Neural cell (in vitro differentiated cells): ENCODE data around the gene ZNF500. TPM values are rescaled to one million over a fixed set of nuclear protein-coding genes. Genes with fewer than 3 reads are reported as not detected.

ENCODE experiments used
- H2AFZ ChIP-seq: fragments of 200-600, 300-800 bp; sonication (generic), shearing (Covaris generic); 2 replicates; pipeline ENCODE4 v1.6.0; 2014; ENCODE audit warnings: low read depth, mild to moderate bottlenecking, antibody characterized with exemption, low read length, moderate library complexity
- H3F3A ChIP-seq: fragments of 200-600 bp; shearing (Covaris generic); 2 replicates; pipeline ENCODE4 v1.6.1; 2016; ENCODE audit warnings: mild to moderate bottlenecking, moderate library complexity, mixed read lengths, antibody characterized with exemption, low read length; ENCODE audit not compliant: insufficient read depth, poor library complexity, severe bottlenecking
- H3K27ac ChIP-seq: fragments of 200-600, 300-800 bp; sonication (generic), shearing (Covaris generic); 2 replicates; pipeline ENCODE4 v1.5.1; 2014; ENCODE audit warnings: mild to moderate bottlenecking, low read length, moderate library complexity
- H3K27me3 ChIP-seq: fragments of 300-800, 200-600 bp; sonication (generic), shearing (Covaris generic); 2 replicates; pipeline ENCODE4 v1.6.0; 2014; ENCODE audit warnings: mild to moderate bottlenecking, low read depth, low read length, moderate library complexity; ENCODE audit not compliant: insufficient read depth
- H3K36me3 ChIP-seq: fragments of 300-800, 200-600 bp; sonication (generic), shearing (Covaris generic); 2 replicates; pipeline ENCODE4 v1.5.1; 2014; ENCODE audit warnings: mild to moderate bottlenecking, antibody characterized with exemption, low read length, moderate library complexity; ENCODE audit not compliant: insufficient read depth
- H3K4me2 ChIP-seq: fragments of 300-800, 200-600 bp; sonication (generic), shearing (Covaris generic); 2 replicates; pipeline ENCODE4 v1.6.0; 2014; ENCODE audit warnings: mild to moderate bottlenecking, low read length
- H3K4me3 ChIP-seq: fragments of 300-800, 200-600 bp; sonication (generic), shearing (Covaris generic); 2 replicates; pipeline ENCODE4 v1.5.1; 2014; ENCODE audit warnings: mild to moderate bottlenecking, low read length, moderate library complexity
- H3K79me2 ChIP-seq: fragments of 200-600 bp; shearing (Covaris generic); replicated peaks from 2 replicates; pipeline ENCODE4 v1.6.0; 2014; ENCODE audit warnings: mild to moderate bottlenecking, low read length, moderate library complexity; ENCODE audit not compliant: insufficient read depth
- H3K9ac ChIP-seq: fragments of 300-800, 200-600 bp; sonication (generic), shearing (Covaris generic); 2 replicates; pipeline ENCODE4 v1.6.1; 2016; ENCODE audit warnings: mild to moderate bottlenecking, low read length, mixed read lengths
- H3K9me2 ChIP-seq: fragments of 200-600 bp; shearing (Covaris generic); 2 replicates; pipeline ENCODE4 v1.6.1; 2016; ENCODE audit warnings: mild to moderate bottlenecking, low read length, mixed read lengths; ENCODE audit not compliant: insufficient read depth
- H3K9me3 ChIP-seq: fragments of 200-600, 300-800 bp; sonication (generic), shearing (Covaris generic); 2 replicates; pipeline ENCODE4 v1.6.1; 2016; ENCODE audit warnings: mild to moderate bottlenecking, mixed run types, low read length, moderate library complexity, mixed read lengths
- H4K20me1 ChIP-seq: fragments of 200-600 bp; shearing (Covaris generic); 2 replicates; pipeline ENCODE4 v1.6.1; 2016; ENCODE audit warnings: mild to moderate bottlenecking, mixed run types; ENCODE audit not compliant: insufficient read depth
- EP300 ChIP-seq: fragments of 450-650 bp; conservative IDR thresholded peaks from 2 replicates; pipeline ENCODE4 v1.6.1; 2014; ENCODE audit warnings: antibody characterized with exemption, mild to moderate bottlenecking, moderate library complexity; ENCODE audit not compliant: poor library complexity, severe bottlenecking
- EZH2 ChIP-seq: fragments of 200-600, 300-800 bp; shearing (Covaris generic), sonication (generic); IDR thresholded peaks from 2 replicates; pipeline ENCODE4 v1.6.1; 2014; ENCODE audit warnings: antibody characterized with exemption, low read length, borderline replicate concordance, mild to moderate bottlenecking; ENCODE audit not compliant: insufficient read depth, poor library complexity, severe bottlenecking
- MXI1 ChIP-seq: fragments of 450-650 bp; conservative IDR thresholded peaks from 2 replicates; pipeline ENCODE4 v1.6.1; 2014; ENCODE audit warnings: antibody characterized with exemption, mild to moderate bottlenecking; ENCODE audit not compliant: poor library complexity, severe bottlenecking
- POLR2AphosphoS5 ChIP-seq: IDR thresholded peaks from 2 replicates; pipeline ENCODE4 v1.6.1; 2012
- RAD21 ChIP-seq: fragments of 450-650 bp; conservative IDR thresholded peaks from 2 replicates; pipeline ENCODE4 v1.6.1; 2014; ENCODE audit warnings: antibody characterized with exemption, mild to moderate bottlenecking, moderate library complexity
- SMC3 ChIP-seq: fragments of 450-650 bp; conservative IDR thresholded peaks from 2 replicates; pipeline ENCODE4 v1.6.1; 2014; ENCODE audit warnings: antibody characterized with exemption, mild to moderate bottlenecking, moderate library complexity; ENCODE audit not compliant: poor library complexity
- TAF1 ChIP-seq: IDR thresholded peaks from 2 replicates; pipeline ENCODE4 v1.6.1; 2012; ENCODE audit warnings: low read depth
- polyA plus RNA-seq: library from polyadenylated mRNA; depleted of rRNA; stranded (reverse); fragments of >200 nt; gene quantifications from 2 replicates; pipeline ENCODE4 v1.2.3, GENCODE V29; 2014
- TF ChIP-seq, protein P1 (sequence below): fragments of 450-650 bp; IDR thresholded peaks from 2 replicates; pipeline ENCODE4 v1.5.1; 2014; ENCODE audit warnings: antibody characterized with exemption, mild to moderate bottlenecking, moderate library complexity; ENCODE audit not compliant: poor library complexity, severe bottlenecking
- TF ChIP-seq, protein P2 (sequence below): IDR thresholded peaks from 2 replicates; pipeline ENCODE4 v1.6.1; 2012; ENCODE audit warnings: borderline replicate concordance

The ZNF500 gene
- polyA plus RNA-seq, 1 donor from 2014 or later = 16.0 TPM

DNA sequence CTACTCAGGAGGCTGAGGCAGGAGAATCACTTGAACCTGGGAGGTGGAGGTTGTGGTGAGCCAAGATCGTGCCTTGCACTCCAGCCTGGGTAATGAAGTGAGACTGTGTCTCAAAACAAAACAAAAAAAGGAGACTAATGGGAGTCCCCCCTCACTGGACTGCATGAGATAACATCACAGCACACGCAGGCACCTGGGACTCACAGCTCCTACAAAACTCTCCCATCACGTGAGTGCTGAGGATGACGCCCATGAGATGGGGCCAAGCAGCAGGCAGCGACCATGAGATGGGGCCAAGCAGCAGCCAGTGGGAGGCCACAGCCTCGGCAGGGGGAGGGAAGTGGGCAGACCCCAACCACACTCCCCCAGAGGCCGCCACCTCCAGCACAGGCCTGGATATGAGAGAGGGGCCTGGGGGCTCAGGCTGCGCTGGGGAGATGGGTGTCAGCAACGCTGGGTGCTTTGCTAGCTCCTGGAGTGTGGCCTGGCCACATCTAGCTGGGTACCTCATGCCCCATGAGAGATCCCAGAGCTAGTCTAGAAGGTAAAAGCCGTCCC lies 17.2 kb downstream of the ZNF500 start:
- H3K36me3 ChIP-seq = no peaks in the 10 kb centered on the region
- H3F3A ChIP-seq = no peaks in the 10 kb centered on the region
- no peak overlapping the region for H3K4me3 ChIP-seq
- no peak overlapping the region for H3K27ac ChIP-seq
- no peaks in the 10 kb centered on the region for H3K9me3 ChIP-seq
- H4K20me1 ChIP-seq = no peaks in the 10 kb centered on the region
- H3K27me3 ChIP-seq = no peaks in the 10 kb centered on the region
- no peaks in the 10 kb centered on the region for H3K79me2 ChIP-seq
- H3K9me2 ChIP-seq = no peaks in the 10 kb centered on the region
- TF ChIP-seq SMC3 = no peak
- H3K4me2 ChIP-seq = no peak overlapping the region
- H2AFZ ChIP-seq = no peak overlapping the region
- H3K9ac ChIP-seq = no peak overlapping the region

DNA sequence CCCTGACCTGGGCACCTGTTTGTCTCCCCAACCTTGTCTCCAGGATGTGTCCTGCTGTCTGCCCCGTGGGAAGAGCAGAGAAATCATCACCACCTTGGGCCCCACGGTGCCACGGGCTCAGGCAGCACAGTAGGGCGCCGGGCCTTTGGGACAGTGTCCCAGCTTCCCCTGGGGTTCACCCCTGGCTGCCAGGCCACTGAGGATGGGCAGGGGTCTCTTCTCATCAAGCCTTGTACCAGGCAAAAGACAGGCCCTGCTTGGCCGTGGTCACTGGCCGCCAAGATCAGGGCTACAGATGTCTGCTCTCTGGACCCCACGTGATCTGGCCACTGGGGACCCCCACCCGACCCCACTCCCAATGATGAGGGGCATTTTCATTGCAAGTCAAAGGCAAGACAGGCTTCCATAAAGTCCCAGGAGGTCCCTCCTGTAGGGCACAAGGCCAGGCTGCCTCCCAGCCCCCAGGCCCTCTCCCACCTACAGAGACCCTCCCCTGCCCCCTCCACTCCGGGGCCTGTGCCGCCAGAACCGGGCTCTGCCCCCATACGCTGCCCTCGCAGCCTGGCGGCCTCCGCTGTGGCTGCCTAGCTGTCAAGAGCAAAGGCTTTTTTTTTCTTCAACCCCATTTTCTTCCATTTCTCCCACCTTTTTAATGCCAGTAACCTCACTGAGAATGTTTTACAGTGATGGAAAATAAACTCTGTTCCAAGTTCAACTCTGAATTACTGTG lies 18.1 kb downstream of the ZNF500 start:
- Histone ChIP-seq H3K36me3 (no peaks in the 10 kb centered on the region), H3K4me2 (no peak overlapping the region), H3K9ac (no peak overlapping the region), H2AFZ (no peak overlapping the region), H3K27me3 (no peaks in the 10 kb centered on the region), H3K9me2 (no peaks in the 10 kb centered on the region), H3K27ac (no peak overlapping the region), H3K79me2 (no peaks in the 10 kb centered on the region), H4K20me1 (no peaks in the 10 kb centered on the region), H3K4me3 (no peak overlapping the region), H3K9me3 (no peaks in the 10 kb centered on the region), H3F3A (no peaks in the 10 kb centered on the region)
- no peak for TF ChIP-seq EZH2
- no peak for TF ChIP-seq RAD21
- TF ChIP-seq TAF1 = no peak
- TF ChIP-seq EP300 = no peak
- no peak for TF ChIP-seq POLR2AphosphoS5
- TF ChIP-seq, protein P1, sequence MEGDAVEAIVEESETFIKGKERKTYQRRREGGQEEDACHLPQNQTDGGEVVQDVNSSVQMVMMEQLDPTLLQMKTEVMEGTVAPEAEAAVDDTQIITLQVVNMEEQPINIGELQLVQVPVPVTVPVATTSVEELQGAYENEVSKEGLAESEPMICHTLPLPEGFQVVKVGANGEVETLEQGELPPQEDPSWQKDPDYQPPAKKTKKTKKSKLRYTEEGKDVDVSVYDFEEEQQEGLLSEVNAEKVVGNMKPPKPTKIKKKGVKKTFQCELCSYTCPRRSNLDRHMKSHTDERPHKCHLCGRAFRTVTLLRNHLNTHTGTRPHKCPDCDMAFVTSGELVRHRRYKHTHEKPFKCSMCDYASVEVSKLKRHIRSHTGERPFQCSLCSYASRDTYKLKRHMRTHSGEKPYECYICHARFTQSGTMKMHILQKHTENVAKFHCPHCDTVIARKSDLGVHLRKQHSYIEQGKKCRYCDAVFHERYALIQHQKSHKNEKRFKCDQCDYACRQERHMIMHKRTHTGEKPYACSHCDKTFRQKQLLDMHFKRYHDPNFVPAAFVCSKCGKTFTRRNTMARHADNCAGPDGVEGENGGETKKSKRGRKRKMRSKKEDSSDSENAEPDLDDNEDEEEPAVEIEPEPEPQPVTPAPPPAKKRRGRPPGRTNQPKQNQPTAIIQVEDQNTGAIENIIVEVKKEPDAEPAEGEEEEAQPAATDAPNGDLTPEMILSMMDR = no peak
- no peak for TF ChIP-seq MXI1
- no peak for TF ChIP-seq SMC3
- TF ChIP-seq, protein P2, sequence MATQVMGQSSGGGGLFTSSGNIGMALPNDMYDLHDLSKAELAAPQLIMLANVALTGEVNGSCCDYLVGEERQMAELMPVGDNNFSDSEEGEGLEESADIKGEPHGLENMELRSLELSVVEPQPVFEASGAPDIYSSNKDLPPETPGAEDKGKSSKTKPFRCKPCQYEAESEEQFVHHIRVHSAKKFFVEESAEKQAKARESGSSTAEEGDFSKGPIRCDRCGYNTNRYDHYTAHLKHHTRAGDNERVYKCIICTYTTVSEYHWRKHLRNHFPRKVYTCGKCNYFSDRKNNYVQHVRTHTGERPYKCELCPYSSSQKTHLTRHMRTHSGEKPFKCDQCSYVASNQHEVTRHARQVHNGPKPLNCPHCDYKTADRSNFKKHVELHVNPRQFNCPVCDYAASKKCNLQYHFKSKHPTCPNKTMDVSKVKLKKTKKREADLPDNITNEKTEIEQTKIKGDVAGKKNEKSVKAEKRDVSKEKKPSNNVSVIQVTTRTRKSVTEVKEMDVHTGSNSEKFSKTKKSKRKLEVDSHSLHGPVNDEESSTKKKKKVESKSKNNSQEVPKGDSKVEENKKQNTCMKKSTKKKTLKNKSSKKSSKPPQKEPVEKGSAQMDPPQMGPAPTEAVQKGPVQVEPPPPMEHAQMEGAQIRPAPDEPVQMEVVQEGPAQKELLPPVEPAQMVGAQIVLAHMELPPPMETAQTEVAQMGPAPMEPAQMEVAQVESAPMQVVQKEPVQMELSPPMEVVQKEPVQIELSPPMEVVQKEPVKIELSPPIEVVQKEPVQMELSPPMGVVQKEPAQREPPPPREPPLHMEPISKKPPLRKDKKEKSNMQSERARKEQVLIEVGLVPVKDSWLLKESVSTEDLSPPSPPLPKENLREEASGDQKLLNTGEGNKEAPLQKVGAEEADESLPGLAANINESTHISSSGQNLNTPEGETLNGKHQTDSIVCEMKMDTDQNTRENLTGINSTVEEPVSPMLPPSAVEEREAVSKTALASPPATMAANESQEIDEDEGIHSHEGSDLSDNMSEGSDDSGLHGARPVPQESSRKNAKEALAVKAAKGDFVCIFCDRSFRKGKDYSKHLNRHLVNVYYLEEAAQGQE = no peak
